ENCODE data around the gene NCOA6.
"Not testable (repeated sequence)": the region's sequence is repeated elsewhere in the genome, so short reads cannot be mapped to it uniquely, and the experiment has no call there.

NCOA6 gene

GRCh38 chr20:34774449-34774848 lies 51.0 kb downstream of the NCOA6 start:
- DNase-seq (ENCODE audit: low read depth), result no peak

- no peak for DNase-seq (ENCODE audit: low read depth)
Measured at GRCh38 chr20:34773726-34774125, 51.7 kb downstream of the NCOA6 start.

- no peak for DNase-seq (ENCODE audit: low read depth)
Measured at GRCh38 chr20:34772437-34772836, 53.0 kb downstream of the NCOA6 start.

- DNase-seq (ENCODE audit: low read depth), result no peak
Measured at GRCh38 chr20:34771680-34772081, 53.8 kb downstream of the NCOA6 start.

- no peak for DNase-seq (ENCODE audit: low read depth)
Measured at GRCh38 chr20:34768096-34768495, 57.4 kb downstream of the NCOA6 start.

GRCh38 chr20:34762031-34762555 lies 63.4 kb downstream of the NCOA6 start:
- DNase-seq (ENCODE audit: low read depth), result no peak

GRCh38 chr20:34755367-34755766 lies 70.1 kb downstream of the NCOA6 start:
- DNase-seq (ENCODE audit: low read depth), result no peak

- no peak for DNase-seq (ENCODE audit: low read depth)
Measured at GRCh38 chr20:34754611-34755010, 70.8 kb downstream of the NCOA6 start.

- DNase-seq (ENCODE audit: low read depth), result no peak
Measured at GRCh38 chr20:34753706-34754461, 71.6 kb downstream of the NCOA6 start.

GRCh38 chr20:34751453-34751852 lies 74.0 kb downstream of the NCOA6 start:
- DNase-seq (ENCODE audit: low read depth), result no peak

GRCh38 chr20:34750484-34750883 lies 75.0 kb downstream of the NCOA6 start:
- no peak for DNase-seq (ENCODE audit: low read depth)

GRCh38 chr20:34748709-34749108 lies 76.7 kb downstream of the NCOA6 start:
- no peak for DNase-seq (ENCODE audit: low read depth)

- DNase-seq (ENCODE audit: low read depth), result no peak
Measured at GRCh38 chr20:34747479-34747878, 78.0 kb downstream of the NCOA6 start.

GRCh38 chr20:34746674-34747073 lies 78.8 kb downstream of the NCOA6 start:
- DNase-seq (ENCODE audit: low read depth), result no peak

- no peak for DNase-seq (ENCODE audit: low read depth)
Measured at GRCh38 chr20:34744847-34745246, 80.6 kb downstream of the NCOA6 start.

GRCh38 chr20:34744340-34744739 lies 81.1 kb downstream of the NCOA6 start:
- DNase-seq (ENCODE audit: low read depth), result no peak

GRCh38 chr20:34743039-34743438 lies 82.4 kb downstream of the NCOA6 start:
- no peak for DNase-seq (ENCODE audit: low read depth)

GRCh38 chr20:34736106-34736735 lies 89.2 kb downstream of the NCOA6 start:
- no peak for DNase-seq (ENCODE audit: low read depth)

- no peak for DNase-seq (ENCODE audit: low read depth)
Measured at GRCh38 chr20:34732523-34732922, 92.9 kb downstream of the NCOA6 start.

GRCh38 chr20:34729416-34729815 lies 96.0 kb downstream of the NCOA6 start:
- DNase-seq (ENCODE audit: low read depth), result no peak

GRCh38 chr20:34724172-34724571 lies 101.3 kb downstream of the NCOA6 start:
- DNase-seq (ENCODE audit: low read depth), result no peak

- DNase-seq (ENCODE audit: low read depth), result not testable (repeated sequence)
Measured at GRCh38 chr20:34722560-34722959, 102.9 kb downstream of the NCOA6 start.

GRCh38 chr20:34720266-34720665 lies 105.2 kb downstream of the NCOA6 start:
- DNase-seq (ENCODE audit: low read depth), result no peak
